Measurements from ENCODE around the gene SCN4B. TPM values are rescaled to one million over a fixed set of nuclear protein-coding genes. Genes with fewer than 3 reads are reported as not detected.

The SCN4B gene
- total RNA-seq, 2 donors from 2014 or later: 0.33 to 1.6 TPM

DNA sequence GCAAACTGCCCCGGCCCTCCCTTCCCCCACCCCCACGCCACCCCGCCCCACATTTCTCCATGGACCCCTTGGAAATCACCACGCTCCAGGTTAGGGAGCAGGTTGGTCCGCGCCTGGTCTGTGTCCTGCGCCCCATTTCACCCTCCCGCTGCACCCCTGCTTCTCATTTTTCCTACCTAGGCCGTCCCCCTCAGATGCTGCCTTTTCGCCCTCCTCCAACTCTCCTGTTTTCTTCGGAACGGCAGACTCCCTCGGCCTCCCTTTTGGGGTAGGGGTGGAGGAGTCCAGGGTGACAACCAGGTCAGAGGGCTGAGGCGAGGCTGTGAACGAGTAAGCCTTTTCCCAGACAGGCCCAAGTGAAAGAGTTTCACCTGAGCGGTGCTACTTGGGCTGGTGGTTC, 893 bp upstream of the SCN4B start:
- peaks cover 16% of the 10 kb centered on the region for H3K4me1 ChIP-seq
- WGBS, 2 donors: 39 to 51% methylated on average over 12 to 16 of the region's 16 CpGs
- TF ChIP-seq POLR2A (IDR thresholded peaks at IDR 0.05): no peak
- TF ChIP-seq, protein P1, sequence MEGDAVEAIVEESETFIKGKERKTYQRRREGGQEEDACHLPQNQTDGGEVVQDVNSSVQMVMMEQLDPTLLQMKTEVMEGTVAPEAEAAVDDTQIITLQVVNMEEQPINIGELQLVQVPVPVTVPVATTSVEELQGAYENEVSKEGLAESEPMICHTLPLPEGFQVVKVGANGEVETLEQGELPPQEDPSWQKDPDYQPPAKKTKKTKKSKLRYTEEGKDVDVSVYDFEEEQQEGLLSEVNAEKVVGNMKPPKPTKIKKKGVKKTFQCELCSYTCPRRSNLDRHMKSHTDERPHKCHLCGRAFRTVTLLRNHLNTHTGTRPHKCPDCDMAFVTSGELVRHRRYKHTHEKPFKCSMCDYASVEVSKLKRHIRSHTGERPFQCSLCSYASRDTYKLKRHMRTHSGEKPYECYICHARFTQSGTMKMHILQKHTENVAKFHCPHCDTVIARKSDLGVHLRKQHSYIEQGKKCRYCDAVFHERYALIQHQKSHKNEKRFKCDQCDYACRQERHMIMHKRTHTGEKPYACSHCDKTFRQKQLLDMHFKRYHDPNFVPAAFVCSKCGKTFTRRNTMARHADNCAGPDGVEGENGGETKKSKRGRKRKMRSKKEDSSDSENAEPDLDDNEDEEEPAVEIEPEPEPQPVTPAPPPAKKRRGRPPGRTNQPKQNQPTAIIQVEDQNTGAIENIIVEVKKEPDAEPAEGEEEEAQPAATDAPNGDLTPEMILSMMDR (IDR thresholded peaks at IDR 0.05): no peak
- ATAC-seq: no peak
- DNase-seq: no peak
- H3K9me3 ChIP-seq: no peaks in the 10 kb centered on the region
- no peaks in the 10 kb centered on the region for H3K36me3 ChIP-seq (replicated peaks in 1 of 2; ENCODE audit: insufficient read depth in 1 of 2, low read depth in 2 of 2)
- peaks cover 0 to 5% of the 10 kb centered on the region in 2 donors for H3K27me3 ChIP-seq
- H3K27ac ChIP-seq: no peak overlapping the region
- H3K4me3 ChIP-seq: no peak overlapping the region
- intact Hi-C loops (cut with DNase I): no loop called here

DNA sequence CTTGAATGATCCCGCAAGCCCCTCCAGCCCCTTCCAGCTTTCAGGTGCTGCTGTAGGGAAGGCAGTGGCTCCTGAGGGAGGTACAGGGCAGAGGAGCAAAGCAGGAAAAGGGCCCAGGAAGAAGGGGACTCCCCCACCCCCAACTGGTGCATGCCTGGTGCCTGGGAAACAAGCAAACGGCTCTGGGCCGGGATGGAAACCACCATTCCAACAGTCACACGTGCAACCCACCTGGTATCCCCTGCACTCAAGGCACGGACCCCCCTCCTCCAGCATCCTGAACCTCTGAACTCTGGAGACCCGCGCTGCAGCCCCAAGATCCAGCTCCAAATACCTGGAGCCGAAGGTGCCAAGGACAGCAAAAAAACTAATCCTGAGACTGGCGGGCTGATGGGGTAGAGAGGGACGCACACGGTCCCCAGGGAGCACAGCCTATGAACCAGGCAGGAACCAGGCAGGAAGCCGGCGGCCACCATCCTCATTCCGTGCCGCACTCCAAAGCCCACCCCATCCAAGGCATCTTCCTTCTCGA, 537 bp downstream of the SCN4B start:
- H3K27ac ChIP-seq: no peak overlapping the region
- H3K27me3 ChIP-seq: peaks cover 0 to 5% of the 10 kb centered on the region in 2 donors
- WGBS, 2 donors: 22 to 23% methylated on average over 2 to 16 of the region's 16 CpGs
- ATAC-seq (no peak), DNase-seq (no peak)
- H3K4me3 ChIP-seq: no peak overlapping the region
- H3K4me1 ChIP-seq: peaks cover 16% of the 10 kb centered on the region
- intact Hi-C loops (cut with DNase I): no loop called here
- H3K36me3 ChIP-seq (replicated peaks in 1 of 2; ENCODE audit: insufficient read depth in 1 of 2, low read depth in 2 of 2): no peaks in the 10 kb centered on the region
- TF ChIP-seq POLR2A (IDR thresholded peaks at IDR 0.05): no peak
- TF ChIP-seq, protein P1 (IDR thresholded peaks at IDR 0.05): no peak
- H3K9me3 ChIP-seq: no peaks in the 10 kb centered on the region

DNA sequence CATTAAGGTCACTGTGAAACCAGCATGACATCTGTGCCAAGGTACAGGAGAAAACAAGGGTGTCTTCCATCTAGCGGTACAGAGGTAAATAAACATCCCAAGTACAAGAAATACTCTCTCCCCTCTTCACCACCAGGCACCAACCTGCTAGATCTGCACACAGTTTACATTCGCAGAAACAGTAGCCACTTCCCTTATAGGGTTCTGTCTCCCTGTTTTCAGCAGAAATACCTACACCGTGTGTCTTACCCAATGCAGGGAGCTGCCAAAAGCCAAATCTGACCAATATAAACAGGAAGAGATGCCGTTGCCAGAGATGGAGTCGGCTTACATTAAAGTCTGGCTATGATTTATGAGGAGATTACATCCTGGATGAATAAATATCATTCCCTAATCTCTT, 1.2 kb downstream of the SCN4B start:
- 44 to 47% methylated on average over 5 of the region's 5 CpGs for WGBS, 2 donors
- TF ChIP-seq, protein P1 (IDR thresholded peaks at IDR 0.05): no peak
- TF ChIP-seq POLR2A (IDR thresholded peaks at IDR 0.05): no peak
- ATAC-seq (no peak), DNase-seq (no peak)
- peaks cover 16% of the 10 kb centered on the region for H3K4me1 ChIP-seq
- no peak overlapping the region for H3K4me3 ChIP-seq
- peaks cover 0 to 5% of the 10 kb centered on the region in 2 donors for H3K27me3 ChIP-seq
- no peaks in the 10 kb centered on the region for H3K9me3 ChIP-seq
- H3K36me3 ChIP-seq (replicated peaks in 1 of 2; ENCODE audit: insufficient read depth in 1 of 2, low read depth in 2 of 2): no peaks in the 10 kb centered on the region
- no peak overlapping the region for H3K27ac ChIP-seq
- intact Hi-C loops (cut with DNase I): no loop called here

DNA sequence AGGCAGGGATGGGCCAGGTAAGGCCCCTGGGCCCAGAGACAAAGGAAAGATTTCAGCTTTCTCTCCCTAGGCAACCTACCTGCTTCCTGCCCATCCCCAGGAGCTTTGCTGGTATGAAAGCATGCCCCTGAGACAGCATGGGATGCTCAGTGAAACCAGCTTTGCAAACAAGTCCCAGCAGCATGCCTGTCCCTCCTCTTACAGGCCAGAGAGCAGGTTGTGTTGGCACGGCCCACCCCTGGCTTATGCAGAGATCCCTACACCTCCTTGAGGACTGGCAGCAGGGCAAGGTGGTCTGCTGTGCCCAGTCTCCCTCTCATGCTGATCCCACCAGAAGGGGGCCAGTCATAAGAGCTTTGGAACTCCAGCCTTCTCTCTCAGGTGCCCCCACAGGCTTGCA, 3.1 kb downstream of the SCN4B start:
- Histone ChIP-seq H3K36me3 (replicated peaks in 1 of 2; ENCODE audit: insufficient read depth in 1 of 2, low read depth in 2 of 2) (no peaks in the 10 kb centered on the region), H3K27me3 (peaks cover 0 to 5% of the 10 kb centered on the region in 2 donors), H3K9me3 (no peaks in the 10 kb centered on the region), H3K27ac (no peak overlapping the region), H3K4me3 (no peak overlapping the region), H3K4me1 (peaks cover 22% of the 10 kb centered on the region)
- ATAC-seq (no peak), DNase-seq (no peak)
- intact Hi-C loops (cut with DNase I): loop anchor here (5.0 kb wide), 1 partner anchor 138 kb away; no protein-coding TSS in a partner anchor
- 56 to 89% methylated on average over 1 of the region's 1 CpG for WGBS, 2 donors
- TF ChIP-seq POLR2A (IDR thresholded peaks at IDR 0.05): no peak
- TF ChIP-seq, protein P1 (IDR thresholded peaks at IDR 0.05): no peak

DNA sequence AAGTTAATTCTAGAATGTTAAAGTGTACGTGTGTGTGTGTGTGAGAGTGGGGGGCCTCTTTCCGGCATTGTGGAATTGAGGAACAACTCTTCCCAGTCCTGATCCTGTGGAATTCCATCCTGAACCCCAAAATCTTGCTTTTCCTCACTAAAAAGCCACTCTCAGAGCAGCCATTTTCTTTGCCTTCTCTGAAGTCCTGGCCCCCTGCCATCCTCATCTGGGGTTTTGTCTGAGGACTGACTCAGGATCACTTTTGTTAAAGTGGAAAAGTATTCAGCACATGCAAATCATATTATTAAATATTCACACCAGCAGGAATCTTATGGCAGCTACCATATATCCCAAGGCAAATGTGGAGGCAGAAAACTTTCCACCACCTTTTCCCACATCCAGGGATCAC, 3.8 kb downstream of the SCN4B start:
- Histone ChIP-seq H3K4me3 (no peak overlapping the region), H3K27me3 (peaks cover 0 to 5% of the 10 kb centered on the region in 2 donors), H3K4me1 (peaks cover 22% of the 10 kb centered on the region), H3K27ac (no peak overlapping the region), H3K36me3 (replicated peaks in 1 of 2; ENCODE audit: insufficient read depth in 1 of 2, low read depth in 2 of 2) (no peaks in the 10 kb centered on the region), H3K9me3 (no peaks in the 10 kb centered on the region)
- WGBS, 2 donors: 58 to 75% methylated on average over 2 of the region's 2 CpGs
- DNase-seq: no peak
- intact Hi-C loops (cut with DNase I): loop anchor here (5.0 kb wide), 1 partner anchor 138 kb away; no protein-coding TSS in a partner anchor
- no peak for ATAC-seq
- TF ChIP-seq, protein P1 (IDR thresholded peaks at IDR 0.05): no peak
- TF ChIP-seq POLR2A (IDR thresholded peaks at IDR 0.05): no peak
